GM12878 (cell line): ENCODE results near the gene GRIN2C.

Source experiments
- IRF3 ChIP-seq: fragments of 450-650 bp; IDR thresholded peaks from 2 replicates; pipeline ENCODE4 v1.6.1; 2014; ENCODE audit warnings: mild to moderate bottlenecking
- TF ChIP-seq, protein P1 (sequence below), 3 experiments: IDR thresholded peaks in 2 of 3; conservative IDR thresholded peaks in 1 of 3; 2 replicates each; pipeline ENCODE4 v1.5.1; 2011; ENCODE audit warnings: low read depth in 3 of 3, low read length in 3 of 3, mild to moderate bottlenecking in 3 of 3, control low read depth in 2 of 3, moderate library complexity in 2 of 3, inconsistent platforms in 1 of 3, mixed read lengths in 1 of 3; ENCODE audit not compliant: control insufficient read depth in 2 of 3, insufficient read depth in 1 of 3; ENCODE audit errors: extremely low read depth in 1 of 3

DNA sequence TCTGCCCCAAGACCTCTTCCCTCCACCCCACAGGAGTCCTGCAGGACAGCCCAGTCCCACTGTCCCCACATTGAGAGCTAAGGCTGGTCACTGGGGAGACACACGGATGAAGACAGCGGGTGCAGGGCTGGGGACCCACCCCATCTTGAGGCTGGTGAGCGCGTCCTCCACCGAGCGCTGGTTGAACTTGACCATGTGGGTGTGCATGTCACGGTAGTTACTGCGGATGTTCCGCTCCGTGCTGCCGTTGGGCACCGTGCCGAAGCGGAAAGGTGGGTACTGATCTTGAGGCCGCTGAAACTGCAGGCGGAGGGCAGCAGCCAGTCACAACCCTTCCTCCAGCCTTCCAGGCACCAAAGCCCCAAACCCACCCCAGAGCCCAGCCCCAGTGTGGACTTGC is 13.1 kb downstream of the GRIN2C start:
- TF ChIP-seq, protein P1, sequence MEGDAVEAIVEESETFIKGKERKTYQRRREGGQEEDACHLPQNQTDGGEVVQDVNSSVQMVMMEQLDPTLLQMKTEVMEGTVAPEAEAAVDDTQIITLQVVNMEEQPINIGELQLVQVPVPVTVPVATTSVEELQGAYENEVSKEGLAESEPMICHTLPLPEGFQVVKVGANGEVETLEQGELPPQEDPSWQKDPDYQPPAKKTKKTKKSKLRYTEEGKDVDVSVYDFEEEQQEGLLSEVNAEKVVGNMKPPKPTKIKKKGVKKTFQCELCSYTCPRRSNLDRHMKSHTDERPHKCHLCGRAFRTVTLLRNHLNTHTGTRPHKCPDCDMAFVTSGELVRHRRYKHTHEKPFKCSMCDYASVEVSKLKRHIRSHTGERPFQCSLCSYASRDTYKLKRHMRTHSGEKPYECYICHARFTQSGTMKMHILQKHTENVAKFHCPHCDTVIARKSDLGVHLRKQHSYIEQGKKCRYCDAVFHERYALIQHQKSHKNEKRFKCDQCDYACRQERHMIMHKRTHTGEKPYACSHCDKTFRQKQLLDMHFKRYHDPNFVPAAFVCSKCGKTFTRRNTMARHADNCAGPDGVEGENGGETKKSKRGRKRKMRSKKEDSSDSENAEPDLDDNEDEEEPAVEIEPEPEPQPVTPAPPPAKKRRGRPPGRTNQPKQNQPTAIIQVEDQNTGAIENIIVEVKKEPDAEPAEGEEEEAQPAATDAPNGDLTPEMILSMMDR (IDR thresholded peaks at IDR 0.05 in 2 of 3, conservative IDR thresholded peaks at IDR 0.05 in 1 of 3; ENCODE audit: control insufficient read depth in 2 of 3, extremely low read depth in 1 of 3, insufficient read depth in 1 of 3, low read depth in 3 of 3, low read length in 3 of 3), result no peak
- no peak for TF ChIP-seq IRF3
